Hematopoietic multipotent progenitor cell treated with erythropoietin and hydrocortisone succinate and interleukin-3 and kit ligand, for 6 days (in vitro differentiated cells): ENCODE measurements around the gene IDS.
A peak's percentile ranks its signal among the peaks of the same experiment; 100 is the strongest.
"Not testable (repeated sequence)": the region's sequence is repeated elsewhere in the genome, so short reads cannot be mapped to it uniquely, and the experiment has no call there.

Source experiments
- DNase-seq: peaks from one replicate; pipeline ENCODE4 v3.0.0-alpha.2; 2015

IDS gene, protein sequence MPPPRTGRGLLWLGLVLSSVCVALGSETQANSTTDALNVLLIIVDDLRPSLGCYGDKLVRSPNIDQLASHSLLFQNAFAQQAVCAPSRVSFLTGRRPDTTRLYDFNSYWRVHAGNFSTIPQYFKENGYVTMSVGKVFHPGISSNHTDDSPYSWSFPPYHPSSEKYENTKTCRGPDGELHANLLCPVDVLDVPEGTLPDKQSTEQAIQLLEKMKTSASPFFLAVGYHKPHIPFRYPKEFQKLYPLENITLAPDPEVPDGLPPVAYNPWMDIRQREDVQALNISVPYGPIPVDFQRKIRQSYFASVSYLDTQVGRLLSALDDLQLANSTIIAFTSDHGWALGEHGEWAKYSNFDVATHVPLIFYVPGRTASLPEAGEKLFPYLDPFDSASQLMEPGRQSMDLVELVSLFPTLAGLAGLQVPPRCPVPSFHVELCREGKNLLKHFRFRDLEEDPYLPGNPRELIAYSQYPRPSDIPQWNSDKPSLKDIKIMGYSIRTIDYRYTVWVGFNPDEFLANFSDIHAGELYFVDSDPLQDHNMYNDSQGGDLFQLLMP

DNA sequence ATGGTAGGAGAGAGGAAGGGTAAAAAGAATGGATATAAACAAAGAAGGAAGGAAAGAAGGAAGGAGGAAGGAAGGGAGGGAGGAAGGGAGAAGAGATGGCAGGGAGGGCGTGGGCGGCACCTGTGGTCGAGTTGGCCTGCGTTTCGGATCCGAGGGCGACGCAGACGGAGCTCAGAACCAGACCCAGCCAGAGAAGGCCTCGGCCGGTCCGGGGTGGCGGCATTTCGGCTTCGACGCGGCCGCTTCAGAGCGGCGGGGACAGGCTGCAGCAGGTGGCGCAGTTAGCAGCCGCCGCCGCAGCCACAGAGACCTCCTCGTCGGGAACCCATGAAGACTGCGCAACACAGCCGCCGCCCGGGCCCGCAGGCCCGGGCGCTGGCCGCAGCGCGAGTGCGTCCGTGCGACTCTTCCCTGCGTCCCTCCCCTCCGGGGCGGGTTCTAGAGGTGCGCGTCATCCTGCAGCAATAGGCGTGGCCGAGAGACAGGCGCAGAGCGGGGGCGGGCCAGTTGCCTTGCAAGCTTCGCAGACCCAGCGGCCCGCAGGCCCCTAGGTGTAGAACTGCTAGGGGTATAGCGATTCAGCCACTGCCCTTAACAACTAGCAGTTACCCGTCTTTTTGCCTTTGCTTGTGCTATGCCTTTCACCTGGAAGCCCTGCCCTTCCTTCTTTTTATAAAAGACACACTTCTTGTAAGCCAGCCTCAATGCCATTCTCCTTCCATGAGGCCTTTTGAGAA, at the start of gene IDS:
TSS of gene IDS (minus strand) at position 392 of the 737 bp plus-strand sequence. CDS start at position 223, 169 bp downstream.
- DNase-seq = peak; percentile 91

- DNase-seq = not testable (repeated sequence)
These were observed 46.8 kb upstream of the IDS start for GRCh38 chrX:149551939-149552248.

GRCh38 chrX:149551245-149551938, 46.3 kb upstream of the IDS start:
- DNase-seq = not testable (repeated sequence)

GRCh38 chrX:149550454-149550853, 45.3 kb upstream of the IDS start:
- not testable (repeated sequence) for DNase-seq

GRCh38 chrX:149549701-149550100, 44.6 kb upstream of the IDS start, which contains the start of gene HSFX3:
Gene HSFX3 (minus strand): TSS chrX:149549924. CDS start chrX:149549852, 72 bp downstream.
- not testable (repeated sequence) for DNase-seq

GRCh38 chrX:149547782-149548181, 42.7 kb upstream of the IDS start:
- not testable (repeated sequence) for DNase-seq

GRCh38 chrX:149546962-149547361, 41.9 kb upstream of the IDS start:
- not testable (repeated sequence) for DNase-seq

GRCh38 chrX:149545545-149546543, 40.7 kb upstream of the IDS start:
- not testable (repeated sequence) for DNase-seq

GRCh38 chrX:149541521-149542047, 36.5 kb upstream of the IDS start:
- DNase-seq = peak; percentile 50

DNA sequence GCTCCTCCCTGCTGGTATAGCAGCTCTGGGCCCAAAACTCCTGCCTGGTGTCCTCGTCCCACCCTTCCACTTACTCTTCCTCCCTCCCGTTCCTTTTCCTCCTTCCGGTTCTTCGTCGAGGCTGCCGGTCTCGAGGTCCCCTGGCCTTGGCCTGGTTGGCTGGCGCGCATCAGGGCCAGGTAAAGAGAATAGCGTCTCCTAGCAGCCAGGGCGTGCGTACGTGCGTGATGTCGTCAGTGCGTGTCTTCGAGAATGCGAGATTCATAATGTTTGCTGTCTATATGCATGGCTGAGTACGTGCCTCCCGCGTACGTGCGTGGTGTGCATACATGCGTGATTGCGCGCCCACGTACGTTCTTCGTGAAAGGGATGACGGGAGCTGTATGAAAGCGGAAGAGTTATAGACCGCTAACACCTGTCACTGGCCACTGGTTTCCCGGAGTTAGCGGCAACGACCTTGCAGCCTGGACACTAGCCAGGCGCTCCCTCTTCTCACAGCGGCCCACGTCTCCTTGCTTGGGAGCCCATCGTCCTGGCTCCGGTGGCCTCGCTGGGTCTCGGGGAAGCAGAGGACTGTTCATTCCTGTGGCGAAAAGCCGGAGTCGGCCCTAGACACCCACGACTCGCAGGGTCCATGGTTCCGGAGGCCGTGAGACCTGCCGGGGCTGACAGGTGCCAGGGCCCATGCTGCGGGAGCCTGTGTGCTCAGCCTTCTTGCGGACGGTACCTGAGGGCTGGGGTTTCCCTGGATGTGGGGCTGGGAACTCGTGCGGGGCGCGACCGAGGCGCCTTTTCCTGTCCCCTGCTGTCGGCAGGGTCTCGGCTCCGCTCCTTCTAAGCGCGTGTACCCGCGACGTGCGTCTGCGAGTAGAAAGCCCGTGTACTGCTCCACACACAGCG, 35.8 kb upstream of the IDS start, which contains the start of gene EOLA1:
TSS of gene EOLA1 (plus strand) at position 392 of the 900 bp plus-strand sequence. CDS start 4,619 bp downstream, outside the sequence.
- DNase-seq = peak; percentile 95

GRCh38 chrX:149540131-149540620, 35.1 kb upstream of the IDS start:
- peak; percentile 94 for DNase-seq

- DNase-seq = peak; percentile 92
These were observed 34.4 kb upstream of the IDS start for GRCh38 chrX:149539283-149540130.

- not testable (repeated sequence) for DNase-seq
These were observed 32.4 kb upstream of the IDS start for GRCh38 chrX:149537474-149537873.

GRCh38 chrX:149534926-149535602, 30.0 kb upstream of the IDS start:
- DNase-seq = not testable (repeated sequence)

DNA sequence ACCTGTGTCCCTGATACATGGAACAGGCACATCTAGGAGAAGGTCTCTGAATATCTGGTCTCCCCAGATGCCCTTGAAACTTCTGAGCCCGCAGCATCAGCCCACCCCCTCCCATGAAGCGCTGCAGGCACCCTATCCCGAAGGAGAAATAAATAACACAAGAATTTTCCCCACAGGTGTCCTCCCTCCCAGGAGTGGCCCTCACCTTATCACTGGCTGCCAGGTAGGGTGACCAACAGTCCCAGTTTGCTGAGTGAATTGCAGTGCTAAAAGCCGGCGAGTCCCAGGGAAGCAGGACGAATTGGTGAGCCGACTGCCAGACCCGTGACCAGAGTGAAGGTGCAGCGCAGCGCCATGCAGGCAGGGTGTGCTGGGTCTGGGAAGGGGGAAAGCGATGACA, 28.9 kb upstream of the IDS start:
- not testable (repeated sequence) for DNase-seq

DNA sequence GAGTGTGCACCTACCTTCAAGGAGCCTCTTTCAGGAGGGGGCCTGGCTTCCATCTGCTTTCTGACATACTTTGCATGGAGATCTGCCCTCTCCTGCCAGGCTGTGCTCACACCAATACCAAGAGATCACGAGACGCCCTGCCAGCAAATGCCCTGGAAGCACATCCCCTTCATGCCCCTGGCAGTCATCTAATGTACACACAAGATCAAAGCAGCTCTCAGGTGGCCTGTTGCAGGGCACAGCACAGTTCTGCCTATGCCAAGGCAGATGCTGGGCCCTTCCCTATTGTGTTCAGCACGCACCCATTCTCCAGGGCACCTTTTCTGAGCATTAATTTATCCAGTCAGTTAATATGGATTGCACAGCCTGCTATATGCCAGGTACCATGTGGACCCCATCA, 27.8 kb upstream of the IDS start:
- not testable (repeated sequence) for DNase-seq

- DNase-seq = peak; percentile 46
These were observed 26.5 kb upstream of the IDS start for GRCh38 chrX:149531599-149531998.

GRCh38 chrX:149528381-149528780, 23.3 kb upstream of the IDS start:
- no peak for DNase-seq
